Common myeloid progenitor, CD34-positive (primary cell): ENCODE measurements around the gene PIK3C2B.

Source experiments
- CTCF ChIA-PET: fragments of 350-600 bp; sonication (Branson Sonifier 250); formaldehyde crosslinking; loops from one replicate; lab custom pipeline; 2021; ENCODE audit warnings: antibody characterized with exemption; lab: Charles Lee
- POLR2A ChIA-PET: fragments of 350-600 bp; sonication (Branson Sonifier 250); formaldehyde crosslinking; loops from one replicate; lab custom pipeline; 2021; ENCODE audit warnings: antibody characterized with exemption; lab: Charles Lee
- DNase-seq, 3 donors: peaks; one replicate each; pipeline versions ENCODE4 v3.0.0 to v3.0.0-alpha.2; 2013
- H3K27ac ChIP-seq, 2 experiments: 1 replicate in 1 of 2; 2 replicates in 1 of 2; pipeline ENCODE4 v1.7.0; 2013; ENCODE audit warnings: inconsistent platforms in 2 of 2, low read length in 2 of 2, mild to moderate bottlenecking in 2 of 2, low read depth in 1 of 2, moderate library complexity in 1 of 2; ENCODE audit not compliant: severe bottlenecking in 2 of 2, insufficient read depth in 1 of 2, poor library complexity in 1 of 2
- H3K27me3 ChIP-seq, 5 experiments: replicated peaks in 2 of 5; 1 replicate in 3 of 5; 2 replicates in 2 of 5; pipeline versions ENCODE4 v1.6.1 to v1.7.0; 2013; ENCODE audit warnings: low read length in 4 of 5, mild to moderate bottlenecking in 2 of 5, moderate library complexity in 2 of 5, inconsistent platforms in 1 of 5; ENCODE audit not compliant: insufficient read depth in 5 of 5, control insufficient read depth in 4 of 5
- H3K36me3 ChIP-seq, 4 experiments: 1 replicate in 2 of 4; 2 replicates in 2 of 4; pipeline versions ENCODE4 v1.6.1 to v1.7.0; 2013; ENCODE audit warnings: low read length in 3 of 4, control low read depth in 1 of 4, mild to moderate bottlenecking in 1 of 4; ENCODE audit not compliant: control insufficient read depth in 4 of 4, insufficient read depth in 4 of 4
- H3K4me1 ChIP-seq, 4 experiments: 1 replicate in 3 of 4; 2 replicates in 1 of 4; pipeline versions ENCODE4 v1.6.1 to v1.7.1; 2013; ENCODE audit warnings: low read length in 3 of 4, mild to moderate bottlenecking in 3 of 4, control low read depth in 1 of 4, inconsistent platforms in 1 of 4, moderate library complexity in 1 of 4; ENCODE audit not compliant: control insufficient read depth in 4 of 4, insufficient read depth in 4 of 4; ENCODE audit errors: control extremely low read depth in 1 of 4
- H3K4me3 ChIP-seq, 7 experiments: 1 replicate in 4 of 7; 2 replicates in 3 of 7; pipeline versions ENCODE4 v1.5.1 to v1.7.0; 2013; ENCODE audit warnings: mild to moderate bottlenecking in 7 of 7, low read length in 6 of 7, moderate library complexity in 6 of 7, inconsistent platforms in 2 of 7, low read depth in 2 of 7, control low read depth in 1 of 7; ENCODE audit not compliant: insufficient read depth in 4 of 7, control insufficient read depth in 1 of 7; ENCODE audit errors: extremely low read depth in 1 of 7
- H3K9me3 ChIP-seq, 5 experiments: 1 replicate in 4 of 5; 2 replicates in 1 of 5; pipeline versions ENCODE4 v1.6.1 to v1.7.1; 2013; ENCODE audit warnings: low read length in 4 of 5, mild to moderate bottlenecking in 2 of 5, inconsistent platforms in 1 of 5, low read depth in 1 of 5, moderate library complexity in 1 of 5; ENCODE audit not compliant: control insufficient read depth in 4 of 5, insufficient read depth in 2 of 5; ENCODE audit errors: control extremely low read depth in 1 of 5
- WGBS: methylation state at CpG from one replicate; pipeline ENCODE4 v1.1.5; 2013; ENCODE audit not compliant: insufficient coverage; 5-methylcytosine and 5-hydroxymethylcytosine counted together

Gene PIK3C2B

GRCh38 chr1:204463125-204464060, 31.2 kb downstream of the PIK3C2B start:
- no peak overlapping the region for H3K27ac ChIP-seq
- peaks cover 0 to 43% (median 8%) of the 10 kb centered on the region in 4 experiments for H3K36me3 ChIP-seq
- ChIA-PET CTCF (interaction anchor here (1.0 to 14.8 kb wide), 11 partner anchors 9 to 40 kb away, joined by 3 to 236 read pairs (median 6); no protein-coding TSS in a partner anchor), POLR2A (interaction anchor here (0.6 to 1.3 kb wide), 3 partner anchors 14 to 18 kb away, joined by 3 read pairs; no protein-coding TSS in a partner anchor)
- 100% methylated on average over 1 of the region's 10 CpGs for WGBS
- no peak overlapping the region for H3K4me3 ChIP-seq
- no peaks in the 10 kb centered on the region for H3K27me3 ChIP-seq
- DNase-seq, result no peak
- peaks cover 21 to 92% (median 87%) of the 10 kb centered on the region in 4 experiments for H3K4me1 ChIP-seq
- H3K9me3 ChIP-seq, result no peaks in the 10 kb centered on the region

- CTCF ChIA-PET, result interaction anchor here (1.1 to 14.8 kb wide), 9 partner anchors 16 to 47 kb away, joined by 3 to 236 read pairs (median 6); no protein-coding TSS in a partner anchor
- no peak for DNase-seq
- Histone ChIP-seq H3K4me1 (peaks cover 21 to 96% (median 85%) of the 10 kb centered on the region in 4 experiments), H3K9me3 (no peaks in the 10 kb centered on the region), H3K27me3 (no peaks in the 10 kb centered on the region), H3K36me3 (peaks cover 0 to 46% (median 4%) of the 10 kb centered on the region in 4 experiments), H3K27ac (no peak overlapping the region), H3K4me3 (peak overlapping the region in 2 of 7 experiments; percentile 7 to 34)
- POLR2A ChIA-PET, result interaction anchor here (1.3 to 1.6 kb wide), 2 partner anchors 16 to 32 kb away, joined by 3 to 8 read pairs; partner anchors contain the start of gene PIK3C2B
- WGBS, result 44% methylated on average over 4 of the region's 4 CpGs
Observed at GRCh38 chr1:204462229-204462561, 32.4 kb downstream of the PIK3C2B start.

GRCh38 chr1:204461331-204462228, 33.0 kb downstream of the PIK3C2B start:
- peak overlapping the region; percentile 62 to 69 for H3K27ac ChIP-seq
- peak overlapping the region in 5 of 7 experiments; percentile 2 to 55 (median 51) for H3K4me3 ChIP-seq
- H3K9me3 ChIP-seq, result no peaks in the 10 kb centered on the region
- peaks cover 0 to 51% (median 4%) of the 10 kb centered on the region in 4 experiments for H3K36me3 ChIP-seq
- CTCF ChIA-PET, result interaction anchor here (1.0 to 14.8 kb wide), 11 partner anchors 16 to 46 kb away, joined by 3 to 236 read pairs (median 4); partner anchors contain the start of gene PIK3C2B
- no peaks in the 10 kb centered on the region for H3K27me3 ChIP-seq
- POLR2A ChIA-PET, result interaction anchor here (0.7 to 1.6 kb wide), 3 partner anchors 17 to 44 kb away, joined by 3 to 8 read pairs (median 3); partner anchors contain the start of gene PIK3C2B
- WGBS, result 0% methylated on average over 3 of the region's 11 CpGs
- DNase-seq, result peak; percentile 94 to 99 (median 98)
- peaks cover 21 to 96% (median 83%) of the 10 kb centered on the region in 4 experiments for H3K4me1 ChIP-seq

DNA sequence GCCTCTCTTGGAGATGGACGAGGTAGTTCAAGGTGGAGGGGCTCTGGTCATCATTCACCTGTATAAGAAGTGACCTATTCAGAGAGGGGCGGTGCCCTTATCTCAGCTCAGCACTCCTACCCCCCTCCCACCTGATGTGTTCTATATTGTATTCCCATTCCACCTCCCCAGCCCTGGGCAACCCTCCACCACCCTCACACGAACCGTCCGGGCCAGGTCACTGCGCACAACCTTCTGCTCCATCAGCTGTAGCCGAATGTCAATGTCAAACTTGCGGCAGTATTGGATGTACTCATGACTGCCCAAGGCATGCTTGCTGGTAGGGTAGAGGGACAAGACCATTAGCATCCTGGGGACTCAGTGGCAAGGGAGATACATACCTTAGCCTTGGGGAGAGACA, 34.3 kb downstream of the PIK3C2B start:
- H3K4me1 ChIP-seq, result peaks cover 21 to 92% (median 75%) of the 10 kb centered on the region in 4 experiments
- H3K36me3 ChIP-seq, result peaks cover 0 to 62% (median 7%) of the 10 kb centered on the region in 4 experiments
- DNase-seq, result no peak
- no peak overlapping the region for H3K27ac ChIP-seq
- POLR2A ChIA-PET, result no interaction called here
- no peaks in the 10 kb centered on the region for H3K27me3 ChIP-seq
- H3K9me3 ChIP-seq, result no peaks in the 10 kb centered on the region
- peak overlapping the region in 2 of 7 experiments; percentile 5 to 55 for H3K4me3 ChIP-seq
- WGBS, result 96% methylated on average over 3 of the region's 8 CpGs
- CTCF ChIA-PET, result interaction anchor here (0.6 to 14.8 kb wide), 9 partner anchors 16 to 46 kb away, joined by 3 to 236 read pairs (median 4); partner anchors contain the start of gene PIK3C2B

GRCh38 chr1:204459706-204460105, 34.9 kb downstream of the PIK3C2B start:
- peaks cover 0 to 66% (median 9%) of the 10 kb centered on the region in 4 experiments for H3K36me3 ChIP-seq
- ChIA-PET CTCF (interaction anchor here (0.8 to 14.8 kb wide), 6 partner anchors 16 to 42 kb away, joined by 3 to 236 read pairs (median 14); partner anchors contain the start of gene PIK3C2B), POLR2A (no interaction called here)
- no peaks in the 10 kb centered on the region for H3K9me3 ChIP-seq
- H3K27ac ChIP-seq, result no peak overlapping the region
- no CpG with 5 or more reads among the region's 4 CpGs for WGBS
- H3K4me1 ChIP-seq, result peaks cover 17 to 86% (median 70%) of the 10 kb centered on the region in 4 experiments
- DNase-seq, result peak in 2 of 3 donors; percentile 36
- peak overlapping the region in 1 of 7 experiments; percentile 31 for H3K4me3 ChIP-seq
- no peaks in the 10 kb centered on the region for H3K27me3 ChIP-seq

- DNase-seq, result no peak
- Histone ChIP-seq H3K27ac (no peak overlapping the region), H3K9me3 (no peaks in the 10 kb centered on the region), H3K4me3 (no peak overlapping the region), H3K4me1 (peaks cover 13 to 74% (median 58%) of the 10 kb centered on the region in 4 experiments), H3K36me3 (peaks cover 0 to 62% (median 9%) of the 10 kb centered on the region in 4 experiments), H3K27me3 (no peaks in the 10 kb centered on the region)
- CTCF ChIA-PET, result interaction anchor here (1.0 to 14.8 kb wide), 6 partner anchors 14 to 46 kb away, joined by 3 to 236 read pairs (median 20); partner anchors contain the start of gene PIK3C2B
- WGBS, result 90% methylated on average over 2 of the region's 5 CpGs
- POLR2A ChIA-PET, result no interaction called here
Observed at GRCh38 chr1:204457666-204458065, 36.9 kb downstream of the PIK3C2B start.
